GM12892 (cell line): ENCODE results near the gene IDNK.

Experiments
- POLR2A ChIP-seq: IDR thresholded peaks from 2 replicates; pipeline ENCODE4 v1.6.1; 2011; ENCODE audit warnings: low read depth, low read length, control low read depth
- POLR2AphosphoS5 ChIP-seq: IDR thresholded peaks from 2 replicates; pipeline ENCODE4 v1.6.1; 2011; ENCODE audit warnings: low read depth, low read length, control low read depth
- TAF1 ChIP-seq: IDR thresholded peaks from 2 replicates; pipeline ENCODE4 v1.6.1; 2011; ENCODE audit warnings: low read depth, mild to moderate bottlenecking, control low read depth, low read length, borderline replicate concordance

- no peak for TF ChIP-seq POLR2A
- no peak for TF ChIP-seq POLR2AphosphoS5
- TF ChIP-seq TAF1: no peak
Measured at GRCh38 chr9:83691492-83691891, 68.5 kb downstream of the IDNK start.
